ENCODE data around the gene NFATC1.
A peak's percentile ranks its signal among the peaks of the same experiment; 100 is the strongest.

NFATC1 gene

DNA sequence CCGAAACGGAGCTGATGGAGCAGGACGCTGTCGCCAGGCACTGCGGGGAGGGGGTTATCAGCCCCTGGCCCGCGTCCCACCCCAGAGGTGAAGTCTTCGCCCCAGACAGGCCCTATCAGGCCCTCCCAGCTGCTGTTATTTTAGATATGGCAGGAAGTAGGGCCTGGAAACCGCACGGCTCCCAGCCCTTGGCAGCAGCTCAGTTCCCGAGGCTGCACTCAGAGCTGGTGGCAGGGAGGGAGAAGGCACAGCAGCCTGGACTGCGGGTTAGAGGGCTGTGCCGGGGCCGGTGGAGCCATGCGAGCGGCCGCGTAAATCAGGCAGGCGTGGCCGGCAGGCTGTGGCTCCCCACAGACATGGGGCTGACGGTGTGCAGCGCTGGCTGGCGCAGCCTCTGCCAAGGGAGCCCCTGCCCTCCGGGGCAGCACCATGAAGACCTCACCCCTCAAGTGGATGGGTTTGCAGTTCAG, 111.4 kb downstream of the NFATC1 start:
- Histone ChIP-seq H3K9me3 (ENCODE audit: insufficient read depth, low read length) (no peaks in the 10 kb centered on the region; the same call in 1 of the 2 replicates), H3K4me3 (ENCODE audit: insufficient read length, low read depth) (no peak overlapping the region), H3K4me1 (ENCODE audit: insufficient read depth, insufficient read length) (peaks cover 11% of the 10 kb centered on the region), H3K9ac (ENCODE audit: insufficient read length, low read depth) (peak overlapping the region; percentile 32), H3K36me3 (ENCODE audit: insufficient read depth, insufficient read length, low read length) (peaks cover 7% of the 10 kb centered on the region), H3K27me3 (ENCODE audit: insufficient read depth, insufficient read length) (no peaks in the 10 kb centered on the region)
- TF ChIP-seq YY1 (IDR thresholded peaks at IDR 0.05; ENCODE audit: insufficient read depth, insufficient read length) (no peak), ZNF274 (IDR thresholded peaks at IDR 0.05; ENCODE audit: low read depth, low read length) (no peak), SUZ12 (IDR thresholded peaks at IDR 0.05; ENCODE audit: extremely low read depth, insufficient read depth, insufficient read length) (no peak)
- DNase-seq (ENCODE audit: low read depth, low spot score): no peak

DNA sequence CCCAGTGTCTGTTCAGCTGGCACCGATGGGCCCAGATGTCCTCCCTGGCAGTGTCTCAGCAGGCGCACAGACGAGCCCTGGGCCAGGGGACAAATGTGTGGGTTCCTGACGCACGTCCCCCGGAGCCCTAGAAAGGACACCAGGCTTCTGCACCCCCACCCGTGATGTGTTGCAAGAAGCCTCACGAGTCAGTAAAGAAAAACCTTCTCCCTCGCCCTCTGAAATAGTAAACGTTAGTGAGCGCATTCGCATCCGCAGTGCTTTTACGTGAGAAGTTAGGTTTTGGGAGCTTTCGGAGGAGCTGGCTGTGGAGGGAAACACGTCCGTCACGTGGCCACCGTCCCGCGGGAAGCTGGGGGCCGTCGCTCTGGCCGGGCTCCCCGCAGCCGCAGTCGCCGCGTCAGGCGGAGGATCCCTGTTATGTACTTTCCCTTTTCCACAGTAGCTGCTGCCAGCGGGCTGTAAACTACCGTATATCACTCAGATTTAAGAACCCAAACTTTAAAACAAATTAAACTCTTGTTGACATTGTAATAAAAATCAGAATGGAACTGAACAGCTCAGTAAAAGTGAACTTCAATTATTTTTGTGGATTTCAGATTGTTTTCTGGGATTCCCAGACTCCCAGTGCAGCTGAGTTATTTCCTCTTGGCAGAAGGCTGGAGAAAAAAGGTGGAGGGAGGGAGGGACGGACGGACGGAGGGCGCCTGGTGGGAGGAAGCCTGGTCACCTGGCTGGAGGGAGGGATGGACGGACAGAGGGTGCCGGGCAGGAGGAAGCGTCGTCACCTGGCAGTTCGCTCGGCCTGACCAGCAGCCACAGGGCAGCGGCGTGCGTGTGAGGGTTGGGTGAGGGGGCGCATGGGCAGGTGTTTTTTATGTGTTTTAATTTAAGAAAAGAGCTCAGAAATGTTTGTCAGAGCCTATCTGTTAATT, 112.1 kb downstream of the NFATC1 start:
- peaks cover 14% of the 10 kb centered on the region for H3K36me3 ChIP-seq (ENCODE audit: insufficient read depth, insufficient read length, low read length)
- H3K27me3 ChIP-seq (ENCODE audit: insufficient read depth, insufficient read length): no peaks in the 10 kb centered on the region
- DNase-seq (ENCODE audit: low read depth, low spot score): no peak
- H3K4me1 ChIP-seq (ENCODE audit: insufficient read depth, insufficient read length): peaks cover 11% of the 10 kb centered on the region
- H3K4me3 ChIP-seq (ENCODE audit: insufficient read length, low read depth): no peak overlapping the region
- TF ChIP-seq ZNF274 (IDR thresholded peaks at IDR 0.05; ENCODE audit: low read depth, low read length) (no peak), SUZ12 (IDR thresholded peaks at IDR 0.05; ENCODE audit: extremely low read depth, insufficient read depth, insufficient read length) (no peak), YY1 (IDR thresholded peaks at IDR 0.05; ENCODE audit: insufficient read depth, insufficient read length) (no peak)
- H3K9me3 ChIP-seq (ENCODE audit: insufficient read depth, low read length): no peaks in the 10 kb centered on the region; the same call in 1 of the 2 replicates
- H3K9ac ChIP-seq (ENCODE audit: insufficient read length, low read depth): peak overlapping the region; percentile 32

DNA sequence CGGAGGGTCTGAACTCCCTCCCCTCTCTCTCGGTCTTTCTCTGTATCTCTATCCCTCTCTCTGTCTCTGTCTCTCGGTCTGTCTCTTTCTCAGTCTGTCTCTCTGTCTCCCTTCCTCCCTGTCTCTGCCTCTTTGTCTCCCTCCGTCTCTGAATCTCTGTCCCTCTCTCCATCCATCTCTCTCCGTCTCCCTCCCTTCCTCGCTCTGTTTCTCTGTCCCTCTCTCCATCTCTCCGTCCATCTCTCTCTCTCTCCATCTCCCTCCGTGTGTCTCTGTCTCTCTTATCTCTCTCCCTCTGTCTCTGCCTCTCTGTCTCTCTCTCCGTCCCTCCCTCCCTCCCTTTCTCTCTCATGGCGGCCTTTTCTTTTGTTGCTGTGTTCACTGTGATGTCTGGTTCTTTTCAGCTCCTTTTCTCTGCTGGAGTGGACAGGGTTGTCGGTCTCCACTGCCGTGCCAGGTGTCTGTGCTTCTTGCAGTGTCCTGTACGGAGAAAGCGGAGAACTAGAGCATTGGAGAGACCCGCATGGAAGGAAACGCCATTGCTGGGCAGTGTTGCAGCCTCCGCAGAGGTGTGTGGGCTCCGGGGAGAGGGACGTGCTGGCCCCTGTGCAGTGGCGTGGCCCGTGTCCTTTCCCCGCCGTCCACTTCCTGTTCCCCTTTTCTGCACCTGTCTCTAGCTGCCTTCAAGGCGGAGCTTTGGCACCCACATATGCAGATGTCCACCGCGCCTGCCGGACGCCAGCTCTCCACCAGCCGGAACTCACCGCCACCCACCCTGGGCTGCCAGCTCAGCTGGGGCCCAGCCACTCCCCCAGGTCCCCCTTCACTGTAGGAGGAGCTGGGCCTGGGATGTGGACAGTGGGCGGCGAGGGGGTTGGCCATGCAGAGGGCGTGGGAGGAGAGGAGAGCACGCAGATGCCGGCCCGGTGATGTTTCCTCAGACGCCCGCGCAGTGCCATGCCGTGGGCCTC, 113.1 kb downstream of the NFATC1 start:
- no peaks in the 10 kb centered on the region for H3K27me3 ChIP-seq (ENCODE audit: insufficient read depth, insufficient read length)
- no peak overlapping the region for H3K4me3 ChIP-seq (ENCODE audit: insufficient read length, low read depth)
- no peak for DNase-seq (ENCODE audit: low read depth, low spot score)
- H3K36me3 ChIP-seq (ENCODE audit: insufficient read depth, insufficient read length, low read length): peaks cover 14% of the 10 kb centered on the region
- H3K9ac ChIP-seq (ENCODE audit: insufficient read length, low read depth): no peak overlapping the region
- no peaks in the 10 kb centered on the region; the same call in 1 of the 2 replicates for H3K9me3 ChIP-seq (ENCODE audit: insufficient read depth, low read length)
- peaks cover 11% of the 10 kb centered on the region for H3K4me1 ChIP-seq (ENCODE audit: insufficient read depth, insufficient read length)
- no peak for TF ChIP-seq YY1 (IDR thresholded peaks at IDR 0.05; ENCODE audit: insufficient read depth, insufficient read length)
- no peak for TF ChIP-seq SUZ12 (IDR thresholded peaks at IDR 0.05; ENCODE audit: extremely low read depth, insufficient read depth, insufficient read length)
- no peak for TF ChIP-seq ZNF274 (IDR thresholded peaks at IDR 0.05; ENCODE audit: low read depth, low read length)

DNA sequence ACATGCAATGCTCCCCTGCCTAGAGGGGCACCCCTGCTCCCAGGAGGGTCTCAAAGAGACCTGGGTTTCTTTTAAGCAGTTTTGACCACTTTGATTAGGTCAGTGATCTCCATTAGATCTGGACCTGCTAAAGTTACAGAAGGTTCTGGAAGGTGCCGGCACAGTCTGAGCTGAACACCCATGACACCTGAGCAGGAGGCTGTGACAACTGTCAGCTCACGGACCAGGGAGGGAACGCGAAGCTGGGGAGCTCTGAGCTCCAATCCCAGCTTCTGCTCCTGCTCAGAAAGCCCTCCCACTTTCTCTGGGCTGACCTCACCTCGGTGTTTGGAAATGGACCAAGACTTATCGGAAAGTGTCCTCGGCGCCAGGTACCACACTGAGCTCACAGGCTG, 113.8 kb downstream of the NFATC1 start:
- no peak overlapping the region for H3K9ac ChIP-seq (ENCODE audit: insufficient read length, low read depth)
- H3K36me3 ChIP-seq (ENCODE audit: insufficient read depth, insufficient read length, low read length): peaks cover 14% of the 10 kb centered on the region
- TF ChIP-seq YY1 (IDR thresholded peaks at IDR 0.05; ENCODE audit: insufficient read depth, insufficient read length) (no peak), ZNF274 (IDR thresholded peaks at IDR 0.05; ENCODE audit: low read depth, low read length) (no peak), SUZ12 (IDR thresholded peaks at IDR 0.05; ENCODE audit: extremely low read depth, insufficient read depth, insufficient read length) (no peak)
- H3K9me3 ChIP-seq (ENCODE audit: insufficient read depth, low read length): no peaks in the 10 kb centered on the region; the same call in 1 of the 2 replicates
- H3K4me1 ChIP-seq (ENCODE audit: insufficient read depth, insufficient read length): peaks cover 11% of the 10 kb centered on the region
- H3K4me3 ChIP-seq (ENCODE audit: insufficient read length, low read depth): no peak overlapping the region
- no peaks in the 10 kb centered on the region for H3K27me3 ChIP-seq (ENCODE audit: insufficient read depth, insufficient read length)
- DNase-seq (ENCODE audit: low read depth, low spot score): no peak

DNA sequence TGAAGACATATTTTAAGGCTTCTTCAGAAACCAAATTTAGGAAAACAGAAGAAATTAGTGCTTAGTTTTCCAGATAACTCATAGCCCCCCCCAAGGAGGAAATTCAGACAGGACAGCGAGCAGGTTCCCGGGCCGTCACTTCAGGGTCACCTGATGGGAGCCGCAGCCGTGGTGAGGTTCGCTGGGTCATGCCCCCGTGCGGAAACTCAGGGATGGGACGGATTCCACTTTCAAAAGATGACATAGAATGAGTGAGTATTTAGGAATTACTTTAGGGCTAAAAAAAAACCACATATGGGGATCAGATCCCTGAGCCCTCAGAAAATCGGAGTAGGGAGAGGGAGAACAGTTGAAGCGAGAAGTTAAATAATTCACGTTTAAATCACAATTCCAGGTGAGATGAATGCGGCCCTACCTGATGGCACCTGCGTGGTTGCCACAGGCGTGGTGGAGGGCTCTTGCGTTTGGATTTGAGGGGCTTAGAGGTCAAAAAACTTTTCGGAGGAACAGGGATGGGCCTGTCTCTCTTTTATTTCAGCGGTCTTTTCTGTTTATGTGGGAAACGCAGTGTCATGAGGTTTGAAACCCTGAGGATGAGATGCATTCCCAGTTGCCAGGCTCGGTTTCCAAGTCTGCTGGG, 114.4 kb downstream of the NFATC1 start:
- Histone ChIP-seq H3K9ac (ENCODE audit: insufficient read length, low read depth) (no peak overlapping the region), H3K36me3 (ENCODE audit: insufficient read depth, insufficient read length, low read length) (peaks cover 14% of the 10 kb centered on the region), H3K4me1 (ENCODE audit: insufficient read depth, insufficient read length) (peaks cover 11% of the 10 kb centered on the region), H3K4me3 (ENCODE audit: insufficient read length, low read depth) (no peak overlapping the region), H3K27me3 (ENCODE audit: insufficient read depth, insufficient read length) (no peaks in the 10 kb centered on the region), H3K9me3 (ENCODE audit: insufficient read depth, low read length) (no peaks in the 10 kb centered on the region; the same call in 1 of the 2 replicates)
- TF ChIP-seq YY1 (IDR thresholded peaks at IDR 0.05; ENCODE audit: insufficient read depth, insufficient read length) (no peak), SUZ12 (IDR thresholded peaks at IDR 0.05; ENCODE audit: extremely low read depth, insufficient read depth, insufficient read length) (no peak), ZNF274 (IDR thresholded peaks at IDR 0.05; ENCODE audit: low read depth, low read length) (no peak)
- DNase-seq (ENCODE audit: low read depth, low spot score): no peak

DNA sequence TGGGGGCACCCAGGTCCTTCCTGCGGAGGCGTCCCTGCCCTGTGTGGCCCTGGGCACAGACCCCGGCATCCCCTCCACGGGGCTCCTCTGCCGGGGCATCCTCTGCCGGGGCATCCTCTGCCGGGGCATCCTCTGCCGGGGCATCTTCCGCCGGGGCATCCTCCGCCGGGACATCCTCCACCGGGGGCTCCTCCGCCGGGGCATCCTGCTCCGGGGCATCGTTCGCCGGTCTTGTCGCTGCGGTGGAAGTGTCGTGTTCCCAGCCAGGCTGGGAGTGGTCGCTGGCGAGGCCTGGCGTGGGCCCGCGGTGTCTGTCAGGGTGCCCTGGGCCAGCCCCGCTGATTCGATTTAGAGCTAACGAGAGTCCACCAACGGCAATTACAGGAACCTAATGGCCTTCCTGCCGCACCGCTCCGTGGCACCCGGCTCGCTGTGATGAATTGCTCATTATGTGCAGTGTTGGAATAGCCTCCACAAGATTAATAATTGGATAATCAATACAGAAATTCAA, 115.1 kb downstream of the NFATC1 start:
- DNase-seq (ENCODE audit: low read depth, low spot score): no peak
- H3K9ac ChIP-seq (ENCODE audit: insufficient read length, low read depth): no peak overlapping the region
- H3K4me1 ChIP-seq (ENCODE audit: insufficient read depth, insufficient read length): peaks cover 11% of the 10 kb centered on the region
- no peak overlapping the region for H3K4me3 ChIP-seq (ENCODE audit: insufficient read length, low read depth)
- no peaks in the 10 kb centered on the region for H3K27me3 ChIP-seq (ENCODE audit: insufficient read depth, insufficient read length)
- H3K36me3 ChIP-seq (ENCODE audit: insufficient read depth, insufficient read length, low read length): peaks cover 14% of the 10 kb centered on the region
- H3K9me3 ChIP-seq (ENCODE audit: insufficient read depth, low read length): no peaks in the 10 kb centered on the region; the same call in 1 of the 2 replicates
- TF ChIP-seq YY1 (IDR thresholded peaks at IDR 0.05; ENCODE audit: insufficient read depth, insufficient read length) (no peak), SUZ12 (IDR thresholded peaks at IDR 0.05; ENCODE audit: extremely low read depth, insufficient read depth, insufficient read length) (no peak), ZNF274 (IDR thresholded peaks at IDR 0.05; ENCODE audit: low read depth, low read length) (no peak)

Data from NT2/D1 (cell line).